K562 (cell line): ENCODE measurements around the gene MLST8. TPM values are rescaled to one million over a fixed set of nuclear protein-coding genes. Genes with fewer than 3 reads are reported as not detected.
A peak's percentile ranks its signal among the peaks of the same experiment; 100 is the strongest.

Experiments
- ATAC-seq: fragments of 200-7000 bp; cut with Tn5 transposase; 3 replicates; pipeline ENCODE4 v1.9.1; 2020; ENCODE audit warnings: moderate library complexity
- BruUV-seq: library from RNA; stranded (reverse); fragments of 400-500 nt; replicated peaks from 2 replicates; lab custom pipeline; 2021; lab: Mats Ljungman, UMichigan
- CTCF ChIA-PET: fragments of 300-600 bp; formaldehyde crosslinking; extraction: SDS; loops from one replicate; lab custom pipeline; 2021; ENCODE audit warnings: low intra/inter-chr PET ratio; lab: Yijun Ruan, JAX
- POLR2A ChIA-PET: fragments of 300-600, 350-650 bp; sonication (Branson Sonifier 250); formaldehyde crosslinking; extraction: SDS; loops from one replicate; lab custom pipeline; 2021; ENCODE audit warnings: antibody characterized with exemption, inconsistent platforms; lab: Yijun Ruan, JAX
- DNase-seq, 4 experiments: peaks; one replicate each; pipeline versions ENCODE4 v3.0.0 to v3.0.0-alpha.2; 2011 to 2018; ENCODE audit warnings: low spot score in 3 of 4, mixed read lengths in 3 of 4; ENCODE audit errors: extremely low read depth in 1 of 4
- FAIRE-seq: peaks from 2 replicates; lab custom pipeline; 2011; peaks lifted over from hg19 to GRCh38; lab: Jason Lieb, UNC
- H2AFZ ChIP-seq: 2 replicates; pipeline ENCODE4 v1.6.0; 2011; ENCODE audit warnings: low read depth, low read length, control low read depth, inconsistent platforms
- H3K27ac ChIP-seq: fragments of 200-600 bp; 3 replicates; pipeline ENCODE4 v1.8.0; 2011; ENCODE audit warnings: low read depth, mild to moderate bottlenecking, control low read depth, inconsistent platforms, low read length, moderate library complexity, mixed read lengths; ENCODE audit errors: extremely low read depth
- H3K27me3 ChIP-seq, 2 experiments: fragments of 300-600 bp in 1 of 2; 2 replicates in 1 of 2; 3 replicates in 1 of 2; pipeline versions ENCODE4 v1.6.0 to v1.8.0; 2011; ENCODE audit warnings: inconsistent platforms in 2 of 2, low read length in 2 of 2, mild to moderate bottlenecking in 1 of 2, mixed read lengths in 1 of 2, moderate library complexity in 1 of 2; ENCODE audit not compliant: control insufficient read depth in 2 of 2, insufficient read depth in 2 of 2
- H3K36me3 ChIP-seq: fragments of 300-600 bp; 3 replicates; pipeline ENCODE4 v1.8.0; 2011; ENCODE audit warnings: mild to moderate bottlenecking, low read length, inconsistent platforms; ENCODE audit not compliant: control insufficient read depth, insufficient read depth
- H3K4me1 ChIP-seq, 2 experiments: fragments of 200-600 bp in 1 of 2; replicated peaks in 1 of 2; 2 replicates in 1 of 2; 3 replicates in 1 of 2; pipeline versions ENCODE4 v1.5.1 to v1.8.0; 2011; ENCODE audit warnings: inconsistent platforms in 2 of 2, low read length in 2 of 2, mild to moderate bottlenecking in 1 of 2, mixed read lengths in 1 of 2, moderate library complexity in 1 of 2; ENCODE audit not compliant: control insufficient read depth in 2 of 2, insufficient read depth in 2 of 2
- H3K4me2 ChIP-seq: 2 replicates; pipeline ENCODE4 v1.6.1; 2011; ENCODE audit warnings: low read length, control low read depth, inconsistent platforms, mixed read lengths; ENCODE audit not compliant: insufficient read depth
- H3K4me3 ChIP-seq: fragments of 200-600 bp; sonication (generic), shearing (Covaris generic); 2 replicates; pipeline ENCODE4 v1.5.1; 2016; ENCODE audit warnings: control low read depth, inconsistent platforms
- H3K79me2 ChIP-seq: fragments of 200-600 bp; 3 replicates; pipeline ENCODE4 v1.8.0; 2011; ENCODE audit warnings: low read length, inconsistent platforms; ENCODE audit not compliant: control insufficient read depth, insufficient read depth
- H3K9ac ChIP-seq, 2 experiments: 2 replicates each; pipeline versions ENCODE4 v1.6.0 to v1.6.1; 2011; ENCODE audit warnings: low read depth in 2 of 2, low read length in 2 of 2, control low read depth in 1 of 2, inconsistent platforms in 1 of 2, mild to moderate bottlenecking in 1 of 2, mixed read lengths in 1 of 2; ENCODE audit not compliant: insufficient read depth in 1 of 2
- H3K9me1 ChIP-seq: one replicate; pipeline ENCODE4 v1.6.0; 2011; ENCODE audit warnings: inconsistent platforms, mild to moderate bottlenecking, low read length, moderate library complexity; ENCODE audit not compliant: control insufficient read depth, insufficient read depth
- H3K9me3 ChIP-seq: replicated peaks from 2 replicates; pipeline ENCODE4 v1.5.1; 2011; ENCODE audit warnings: low read depth, low read length, inconsistent platforms; ENCODE audit not compliant: control insufficient read depth, insufficient read depth
- H4K20me1 ChIP-seq: replicated peaks from 2 replicates; pipeline ENCODE4 v1.6.1; 2011; ENCODE audit warnings: low read length, inconsistent platforms, mixed read lengths; ENCODE audit not compliant: control insufficient read depth, insufficient read depth
- HNRNPL ChIP-seq: fragments of 200-400 bp; formaldehyde crosslinking; IDR thresholded peaks from 2 replicates; pipeline ENCODE4 v1.6.1; 2017; ENCODE audit warnings: low read depth, mild to moderate bottlenecking, low read length
- NEUROD1 ChIP-seq: fragments of 150-350 bp; IDR thresholded peaks from 2 replicates; pipeline ENCODE4 v1.6.1; 2014; ENCODE audit warnings: borderline replicate concordance, low read length, low read depth; ENCODE audit not compliant: partially characterized antibody
- POLR2G ChIP-seq: fragments of 200-400 bp; formaldehyde crosslinking; IDR thresholded peaks from 2 replicates; pipeline ENCODE4 v1.6.1; 2017; ENCODE audit warnings: low read depth, mild to moderate bottlenecking, antibody characterized with exemption, low read length, moderate library complexity
- WGBS: fragments of 100-300 bp; shearing (Covaris generic); methylation state at CpG from one replicate; pipeline ENCODE4 v1.1.6; 2016; ENCODE audit warnings: low coverage, mixed read lengths; ENCODE audit not compliant: insufficient coverage; ENCODE audit errors: missing lambda C conversion rate; 5-methylcytosine and 5-hydroxymethylcytosine counted together
- in situ Hi-C: fragments of 300-500 bp; cut with MboI; formaldehyde crosslinking; loops from 4 replicates; pipeline ENCODE4 v1.15.0; 2018; ENCODE audit warnings: inconsistent platforms, mixed read lengths
- intact Hi-C: fragments of 100-400 bp; cut with micrococcal nuclease; formaldehyde crosslinking; loops from 2 replicates; pipeline ENCODE4 v1.14.2; 2022
- polyA plus RNA-seq, 8 experiments: library from polyadenylated mRNA; depleted of rRNA in 4 of 8; stranded (reverse) in 5 of 8; unstranded in 3 of 8; fragments of >200 nt; fragmentation: Nextera tagmentation in 2 of 8; fragmentation: Illumina TruSeq in 1 of 8; extraction: Ambion mirVana in 2 of 8; extraction: Trizol in 1 of 8; gene quantifications; 2 replicates each; pipeline versions ENCODE4 v1.2.1 to v1.2.3, GENCODE V29; 2011 to 2014; ENCODE audit warnings: inconsistent platforms in 1 of 8, missing spikeins in 1 of 8
- total RNA-seq, 7 experiments: library from RNA; depleted of rRNA in 6 of 7; stranded (reverse); fragments of >200 nt in 6 of 7; fragmentation: Illumina TruSeq in 2 of 7; extraction: Trizol in 2 of 7; gene quantifications; 2 replicates each; pipeline versions ENCODE4 v1.2.1 to v1.2.3, GENCODE V29; 2011 to 2021; ENCODE audit warnings: low replicate concordance in 1 of 7
- TF ChIP-seq, protein P1 (sequence below), 2 experiments: fragments of 450-650 bp in 1 of 2; IDR thresholded peaks; 2 replicates each; pipeline ENCODE4 v1.6.1; 2011 to 2017; ENCODE audit warnings: low read depth in 2 of 2, antibody characterized with exemption in 1 of 2, borderline replicate concordance in 1 of 2, low read length in 1 of 2, mild to moderate bottlenecking in 1 of 2, mixed read lengths in 1 of 2; ENCODE audit not compliant: control insufficient read depth in 1 of 2

The MLST8 gene
- total and polyA plus RNA-seq, 9 of the 15 experiments (the other 6 are each of a cell fraction or from before 2014, with no cell fraction given): 1.5 to 116 (median 43.3) TPM

DNA sequence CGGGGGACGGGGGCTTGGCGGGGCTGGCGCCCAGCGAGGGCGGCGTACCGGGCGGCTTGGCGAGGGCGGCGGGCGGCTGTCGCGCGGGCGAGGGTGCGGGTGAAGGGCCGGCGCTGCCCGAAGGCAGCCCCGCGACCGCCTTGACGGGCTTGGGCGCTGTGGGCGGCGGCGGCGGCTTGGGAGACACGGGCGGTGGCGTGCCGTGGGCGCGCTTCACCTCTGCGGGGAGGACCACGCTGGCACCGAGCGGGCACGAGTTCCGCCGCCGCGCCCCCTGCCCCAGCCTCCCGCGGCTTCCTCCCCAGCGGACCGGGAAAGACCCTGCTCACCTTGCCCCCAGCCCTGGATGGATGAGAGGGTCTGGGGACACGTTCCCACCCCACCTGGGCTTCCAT is 26.1 kb upstream of the MLST8 start:
- Histone ChIP-seq H3K9ac (no peak overlapping the region), H3K4me1 (peaks cover 2 to 87% of the 10 kb centered on the region in 2 experiments; a peak in 3 of 5 replicates), H4K20me1 (no peaks in the 10 kb centered on the region; the same call in 1 of the 2 replicates), H2AFZ (no peak overlapping the region), H3K9me1 (no peaks in the 10 kb centered on the region), H3K27me3 (no peaks in the 10 kb centered on the region), H3K4me2 (no peak overlapping the region), H3K9me3 (no peaks in the 10 kb centered on the region), H3K4me3 (no peak overlapping the region), H3K36me3 (peaks cover 35% of the 10 kb centered on the region; the same call in 1 of the 3 replicates), H3K27ac (no peak overlapping the region), H3K79me2 (no peaks in the 10 kb centered on the region)
- TF ChIP-seq, protein P1, sequence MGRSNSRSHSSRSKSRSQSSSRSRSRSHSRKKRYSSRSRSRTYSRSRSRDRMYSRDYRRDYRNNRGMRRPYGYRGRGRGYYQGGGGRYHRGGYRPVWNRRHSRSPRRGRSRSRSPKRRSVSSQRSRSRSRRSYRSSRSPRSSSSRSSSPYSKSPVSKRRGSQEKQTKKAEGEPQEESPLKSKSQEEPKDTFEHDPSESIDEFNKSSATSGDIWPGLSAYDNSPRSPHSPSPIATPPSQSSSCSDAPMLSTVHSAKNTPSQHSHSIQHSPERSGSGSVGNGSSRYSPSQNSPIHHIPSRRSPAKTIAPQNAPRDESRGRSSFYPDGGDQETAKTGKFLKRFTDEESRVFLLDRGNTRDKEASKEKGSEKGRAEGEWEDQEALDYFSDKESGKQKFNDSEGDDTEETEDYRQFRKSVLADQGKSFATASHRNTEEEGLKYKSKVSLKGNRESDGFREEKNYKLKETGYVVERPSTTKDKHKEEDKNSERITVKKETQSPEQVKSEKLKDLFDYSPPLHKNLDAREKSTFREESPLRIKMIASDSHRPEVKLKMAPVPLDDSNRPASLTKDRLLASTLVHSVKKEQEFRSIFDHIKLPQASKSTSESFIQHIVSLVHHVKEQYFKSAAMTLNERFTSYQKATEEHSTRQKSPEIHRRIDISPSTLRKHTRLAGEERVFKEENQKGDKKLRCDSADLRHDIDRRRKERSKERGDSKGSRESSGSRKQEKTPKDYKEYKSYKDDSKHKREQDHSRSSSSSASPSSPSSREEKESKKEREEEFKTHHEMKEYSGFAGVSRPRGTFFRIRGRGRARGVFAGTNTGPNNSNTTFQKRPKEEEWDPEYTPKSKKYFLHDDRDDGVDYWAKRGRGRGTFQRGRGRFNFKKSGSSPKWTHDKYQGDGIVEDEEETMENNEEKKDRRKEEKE (IDR thresholded peaks at IDR 0.05; ENCODE audit: borderline replicate concordance in 1 of 2, control insufficient read depth in 1 of 2, low read depth in 2 of 2, low read length in 1 of 2): no peak
- TF ChIP-seq NEUROD1 (no peak), POLR2G (0 out of 2 replicates have a peak, but pooled peaks have one; percentile 9), HNRNPL (peak; percentile 85)
- intact Hi-C loops: no loop called here
- DNase-seq (no peak), ATAC-seq (no peak), FAIRE-seq (no peak)
- no TSS peak for BruUV-seq
- ChIA-PET POLR2A (no interaction called here), CTCF (no interaction called here)
- in situ Hi-C loops: no loop called here
- 100% methylated on average over 2 of the region's 50 CpGs for WGBS
